Endothelial cell of umbilical vein (primary cell): ENCODE data around the gene SRGAP3. TPM values are rescaled to one million over a fixed set of nuclear protein-coding genes. Genes with fewer than 3 reads are reported as not detected.

Experiments
- BruUV-seq: library from RNA; stranded (reverse); fragments of 400-500 nt; replicated peaks from 2 replicates; lab custom pipeline; 2021; lab: Mats Ljungman, UMichigan
- CTCF ChIA-PET: fragments of 300-600, 350-600 bp; sonication (Branson Sonifier 250); formaldehyde crosslinking; loops from one replicate; lab custom pipeline; 2021; ENCODE audit warnings: antibody characterized with exemption, inconsistent platforms; lab: Charles Lee
- POLR2A ChIA-PET: fragments of 300-600, 350-600 bp; sonication (Branson Sonifier 250); formaldehyde crosslinking; loops from one replicate; lab custom pipeline; 2021; ENCODE audit warnings: antibody characterized with exemption, inconsistent platforms; lab: Charles Lee
- DNase-seq: peaks from one replicate; pipeline ENCODE4 v3.0.0-alpha.2; 2011; ENCODE audit warnings: low read depth, low spot score
- FAIRE-seq: peaks from 2 replicates; lab custom pipeline; 2011; peaks lifted over from hg19 to GRCh38; lab: Jason Lieb, UNC
- H2AFZ ChIP-seq: 2 replicates; pipeline ENCODE4 v1.6.0; 2012; ENCODE audit warnings: low read depth, low read length, control low read depth, inconsistent platforms
- H3K27ac ChIP-seq: 2 replicates; pipeline ENCODE4 v1.5.1; 2011; ENCODE audit warnings: low read depth, mild to moderate bottlenecking, control low read depth, low read length, moderate library complexity; ENCODE audit not compliant: insufficient read depth
- H3K27me3 ChIP-seq, 2 experiments: 2 replicates each; pipeline versions ENCODE4 v1.6.0 to v1.6.1; 2011; ENCODE audit warnings: low read length in 2 of 2, mixed read lengths in 1 of 2; ENCODE audit not compliant: control insufficient read depth in 2 of 2, insufficient read depth in 2 of 2
- H3K36me3 ChIP-seq, 2 experiments: 2 replicates in 1 of 2; 3 replicates in 1 of 2; pipeline ENCODE4 v1.5.1; 2011; ENCODE audit warnings: low read length in 2 of 2, mild to moderate bottlenecking in 1 of 2, moderate library complexity in 1 of 2; ENCODE audit not compliant: control insufficient read depth in 2 of 2, insufficient read depth in 2 of 2; ENCODE audit errors: extremely low read depth in 1 of 2
- H3K4me1 ChIP-seq: 3 replicates; pipeline ENCODE4 v1.5.1; 2011; ENCODE audit warnings: mild to moderate bottlenecking, low read length; ENCODE audit not compliant: control insufficient read depth, insufficient read depth; ENCODE audit errors: extremely low read depth
- H3K4me2 ChIP-seq: 2 replicates; pipeline ENCODE4 v1.6.1; 2011; ENCODE audit warnings: low read length, control low read depth, mixed read lengths; ENCODE audit not compliant: insufficient read depth
- H3K4me3 ChIP-seq, 3 experiments: fragments of 200-600 bp in 1 of 3; sonication (generic), shearing (Covaris generic) in 1 of 3; replicated peaks in 1 of 3; 2 replicates each; pipeline ENCODE4 v1.5.1; 2011 to 2016; ENCODE audit warnings: control low read depth in 3 of 3, low read length in 3 of 3, mild to moderate bottlenecking in 2 of 3, inconsistent platforms in 1 of 3, low read depth in 1 of 3, moderate library complexity in 1 of 3; ENCODE audit not compliant: insufficient read depth in 1 of 3
- H3K79me2 ChIP-seq: 2 replicates; pipeline ENCODE4 v1.6.0; 2012; ENCODE audit warnings: low read length, inconsistent platforms; ENCODE audit not compliant: control insufficient read depth, insufficient read depth
- H3K9ac ChIP-seq: replicated peaks from 2 replicates; pipeline ENCODE3; 2011; ENCODE audit warnings: low read length, control low read depth; ENCODE audit not compliant: insufficient read depth; ENCODE audit errors: extremely low read depth
- H3K9me1 ChIP-seq: replicated peaks from 3 replicates; pipeline ENCODE4 v1.6.0; 2011; ENCODE audit warnings: mild to moderate bottlenecking, low read length; ENCODE audit not compliant: control insufficient read depth, insufficient read depth; ENCODE audit errors: extremely low read depth
- H3K9me3 ChIP-seq: replicated peaks from 2 replicates; pipeline ENCODE4 v1.5.1; 2012; ENCODE audit warnings: low read length, inconsistent platforms; ENCODE audit not compliant: control insufficient read depth, insufficient read depth
- H4K20me1 ChIP-seq: replicated peaks from 2 replicates; pipeline ENCODE3; 2011; ENCODE audit warnings: mild to moderate bottlenecking, low read length; ENCODE audit not compliant: control insufficient read depth, insufficient read depth; ENCODE audit errors: extremely low read depth
- EZH2 ChIP-seq: IDR thresholded peaks from 2 replicates; pipeline ENCODE4 v1.6.1; 2012; ENCODE audit warnings: borderline replicate concordance, low read depth, mild to moderate bottlenecking, moderate library complexity, low read length, inconsistent platforms; ENCODE audit not compliant: severe bottlenecking
- FOS ChIP-seq: IDR thresholded peaks from 2 replicates; pipeline ENCODE4 v1.6.1; 2011; ENCODE audit warnings: mild to moderate bottlenecking, low read length, moderate library complexity, borderline replicate concordance; ENCODE audit not compliant: insufficient read depth
- GATA2 ChIP-seq: IDR thresholded peaks from 2 replicates; pipeline ENCODE4 v1.7.0; 2011; ENCODE audit warnings: low read depth, mild to moderate bottlenecking, moderate library complexity, mixed read lengths, low read length; ENCODE audit not compliant: insufficient read length, insufficient read depth
- JUN ChIP-seq: IDR thresholded peaks from 2 replicates; pipeline ENCODE4 v1.6.1; 2011; ENCODE audit warnings: borderline replicate concordance, low read depth; ENCODE audit not compliant: insufficient read length, insufficient read depth
- MYC ChIP-seq: IDR thresholded peaks from one replicate; pipeline ENCODE4 v1.6.1; 2011; ENCODE audit warnings: mild to moderate bottlenecking, low read depth, low read length
- POLR2A ChIP-seq: IDR thresholded peaks from 2 replicates; pipeline ENCODE4 v1.6.1; 2012; ENCODE audit warnings: low read depth, mild to moderate bottlenecking, control low read depth, low read length
- POLR2AphosphoS5 ChIP-seq: IDR thresholded peaks from 2 replicates; pipeline ENCODE4 v1.6.1; 2012; ENCODE audit warnings: low read depth, mild to moderate bottlenecking, control low read depth, low read length, moderate library complexity; ENCODE audit not compliant: insufficient read depth
- dilution Hi-C: fragments of 300-500 bp; cut with MboI; formaldehyde crosslinking; loops from one replicate; pipeline ENCODE4 v1.15.0; 2019; ENCODE audit warnings: low sequenced_read_pairs; ENCODE audit not compliant: extremely low pct_ligation_motif_present
- intact Hi-C: fragments of 100-400 bp; cut with micrococcal nuclease; formaldehyde crosslinking; loops from one replicate; pipeline ENCODE4 v1.10.0; 2022
- polyA plus RNA-seq, 4 experiments: library from polyadenylated mRNA; depleted of rRNA in 3 of 4; stranded (reverse) in 3 of 4; unstranded in 1 of 4; fragments of >200 nt; gene quantifications; 2 replicates each; pipeline versions ENCODE4 v1.2.1 to v1.2.3, GENCODE V29; 2011 to 2012; ENCODE audit warnings: missing spikeins in 1 of 4
- total RNA-seq: library from RNA; stranded (reverse); gene quantifications from 2 replicates; pipeline ENCODE4 v1.2.3, GENCODE V29; 2021
- TF ChIP-seq, protein P1 (sequence below): IDR thresholded peaks from 2 replicates; pipeline ENCODE4 v1.6.1; 2011; ENCODE audit not compliant: insufficient read depth, insufficient read length
- TF ChIP-seq, protein P2 (sequence below), 2 donors: IDR thresholded peaks; 1 replicate in 1 of 2; 2 replicates in 1 of 2; pipeline ENCODE4 v1.5.1; 2011; ENCODE audit warnings: low read length in 2 of 2, mild to moderate bottlenecking in 2 of 2, moderate library complexity in 2 of 2, control low read depth in 1 of 2, inconsistent platforms in 1 of 2, low read depth in 1 of 2; ENCODE audit not compliant: insufficient read depth in 1 of 2; ENCODE audit errors: extremely low read depth in 1 of 2

The SRGAP3 gene
- total and polyA plus RNA-seq, 2 donors (not counting 3 experiments of a cell fraction or from before 2014, with no cell fraction given) = 0.06 TPM; not detected in 1

GRCh38 chr3:9125278-9125951 lies 124.0 kb downstream of the SRGAP3 start:
- no peak overlapping the region for H3K27ac ChIP-seq
- TF ChIP-seq JUN = no peak
- no peak for TF ChIP-seq POLR2AphosphoS5
- TF ChIP-seq FOS = no peak
- no peak for TF ChIP-seq GATA2
- TF ChIP-seq, protein P1, sequence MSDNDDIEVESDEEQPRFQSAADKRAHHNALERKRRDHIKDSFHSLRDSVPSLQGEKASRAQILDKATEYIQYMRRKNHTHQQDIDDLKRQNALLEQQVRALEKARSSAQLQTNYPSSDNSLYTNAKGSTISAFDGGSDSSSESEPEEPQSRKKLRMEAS = no peak
- TF ChIP-seq, protein P2, sequence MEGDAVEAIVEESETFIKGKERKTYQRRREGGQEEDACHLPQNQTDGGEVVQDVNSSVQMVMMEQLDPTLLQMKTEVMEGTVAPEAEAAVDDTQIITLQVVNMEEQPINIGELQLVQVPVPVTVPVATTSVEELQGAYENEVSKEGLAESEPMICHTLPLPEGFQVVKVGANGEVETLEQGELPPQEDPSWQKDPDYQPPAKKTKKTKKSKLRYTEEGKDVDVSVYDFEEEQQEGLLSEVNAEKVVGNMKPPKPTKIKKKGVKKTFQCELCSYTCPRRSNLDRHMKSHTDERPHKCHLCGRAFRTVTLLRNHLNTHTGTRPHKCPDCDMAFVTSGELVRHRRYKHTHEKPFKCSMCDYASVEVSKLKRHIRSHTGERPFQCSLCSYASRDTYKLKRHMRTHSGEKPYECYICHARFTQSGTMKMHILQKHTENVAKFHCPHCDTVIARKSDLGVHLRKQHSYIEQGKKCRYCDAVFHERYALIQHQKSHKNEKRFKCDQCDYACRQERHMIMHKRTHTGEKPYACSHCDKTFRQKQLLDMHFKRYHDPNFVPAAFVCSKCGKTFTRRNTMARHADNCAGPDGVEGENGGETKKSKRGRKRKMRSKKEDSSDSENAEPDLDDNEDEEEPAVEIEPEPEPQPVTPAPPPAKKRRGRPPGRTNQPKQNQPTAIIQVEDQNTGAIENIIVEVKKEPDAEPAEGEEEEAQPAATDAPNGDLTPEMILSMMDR (IDR thresholded peaks at IDR 0.05; ENCODE audit: extremely low read depth in 1 of 2, insufficient read depth in 1 of 2, low read depth in 1 of 2, low read length in 2 of 2) = no peak
- no peak for TF ChIP-seq EZH2
- no peak for TF ChIP-seq MYC
- no peak for TF ChIP-seq POLR2A
- H3K9me3 ChIP-seq = no peaks in the 10 kb centered on the region
- no peaks in the 10 kb centered on the region for H3K4me1 ChIP-seq
- POLR2A ChIA-PET = no interaction called here
- no peak overlapping the region for H3K4me3 ChIP-seq
- FAIRE-seq = no peak
- CTCF ChIA-PET = no interaction called here
- no peaks in the 10 kb centered on the region for H3K9me1 ChIP-seq
- intact Hi-C loops = no loop called here
- dilution Hi-C loops = no loop called here
- H3K27me3 ChIP-seq = no peaks in the 10 kb centered on the region
- BruUV-seq = no TSS peak
- no peak overlapping the region for H2AFZ ChIP-seq
- no peak overlapping the region for H3K4me2 ChIP-seq
- H4K20me1 ChIP-seq = no peaks in the 10 kb centered on the region
- DNase-seq = no peak
- no peak overlapping the region for H3K9ac ChIP-seq
- no peaks in the 10 kb centered on the region for H3K79me2 ChIP-seq
- no peaks in the 10 kb centered on the region for H3K36me3 ChIP-seq
